A673 (cell line): ENCODE results near the gene MEGF11.

Experiments
- CTCF ChIP-seq: fragments of 300-800, 200-600 bp; sonication (generic); conservative IDR thresholded peaks from 2 replicates; pipeline ENCODE4 v1.5.1; 2017; ENCODE audit warnings: low read depth, mild to moderate bottlenecking, antibody characterized with exemption, low read length, moderate library complexity, mixed read lengths
- EZH2 ChIP-seq: fragments of 200-600 bp; sonication (generic); IDR thresholded peaks from 2 replicates; pipeline ENCODE4 v1.6.1; 2017; ENCODE audit warnings: borderline replicate concordance, low read depth, mild to moderate bottlenecking, mixed read lengths, antibody characterized with exemption, low read length; ENCODE audit not compliant: poor library complexity, severe bottlenecking

- TF ChIP-seq CTCF (no peak), EZH2 (no peak)
These were observed 62.8 kb downstream of the MEGF11 start for GRCh38 chr15:66190746-66191145.
